HCT116 (cell line): Measurements from ENCODE around the gene RADIL. TPM values are rescaled to one million over a fixed set of nuclear protein-coding genes. Genes with fewer than 3 reads are reported as not detected.

ENCODE experiments used
- ATAC-seq: fragments of 200-7000 bp; cut with Tn5 transposase; 2 replicates; pipeline ENCODE4 v1.9.1; 2020; ENCODE audit warnings: mild to moderate bottlenecking, moderate library complexity
- BruUV-seq: library from RNA; stranded (reverse); fragments of 400-500 nt; replicated peaks from 2 replicates; lab custom pipeline; 2021; lab: Mats Ljungman, UMichigan
- CTCF ChIA-PET: fragments of 300-600 bp; sonication (Branson Sonifier 250); formaldehyde crosslinking; loops from one replicate; lab custom pipeline; 2021; ENCODE audit warnings: antibody characterized with exemption; lab: Charles Lee
- POLR2A ChIA-PET: fragments of 300-600, 350-600 bp; sonication (Branson Sonifier 250); formaldehyde crosslinking; loops from one replicate; lab custom pipeline; 2021; ENCODE audit warnings: antibody characterized with exemption; lab: Charles Lee
- RAD21 ChIA-PET, 2 experiments: fragments of 300-600 bp; sonication (Branson Sonifier 250); formaldehyde crosslinking; loops; one replicate each; lab custom pipeline; 2023; ENCODE audit warnings: low total read pairs in 2 of 2; ENCODE audit not compliant: uncharacterized antibody in 2 of 2, unreplicated experiment in 2 of 2, low non-redundant PET in 1 of 2; lab: Charles Lee
- DNase-seq: peaks from one replicate; pipeline ENCODE4 v3.0.0-alpha.2; 2010; ENCODE audit warnings: low read depth, low spot score
- H2AFZ ChIP-seq: fragments of 200-600 bp; shearing (Covaris generic), sonication (generic); 2 replicates; pipeline ENCODE4 v1.6.1; 2017; ENCODE audit warnings: low read depth, mixed run types, mixed read lengths, antibody characterized with exemption, low read length; ENCODE audit not compliant: poor library complexity, severe bottlenecking
- H3K27ac ChIP-seq: 2 replicates; pipeline ENCODE4 v1.5.1; 2012; ENCODE audit warnings: low read depth, low read length
- H3K27me3 ChIP-seq: fragments of 200-600 bp; sonication (generic); 2 replicates; pipeline ENCODE4 v1.6.1; 2016; ENCODE audit warnings: mixed run types, low read length, mixed read lengths; ENCODE audit not compliant: insufficient read depth
- H3K36me3 ChIP-seq, 2 experiments: fragments of 200-500 bp in 1 of 2; fragments of 200-600 bp in 1 of 2; sonication (Bioruptor generic) in 1 of 2; sonication (generic) in 1 of 2; 2 replicates each; pipeline versions ENCODE4 v1.5.1 to v1.6.1; 2014 to 2016; ENCODE audit warnings: low read length in 2 of 2, inconsistent platforms in 1 of 2, mixed read lengths in 1 of 2, mixed run types in 1 of 2; ENCODE audit not compliant: insufficient read depth in 2 of 2, control insufficient read depth in 1 of 2
- H3K4me1 ChIP-seq, 2 experiments: fragments of 200-600 bp in 1 of 2; sonication (generic) in 1 of 2; 2 replicates each; pipeline versions ENCODE4 v1.5.1 to v1.6.1; 2012 to 2017; ENCODE audit warnings: low read length in 2 of 2, inconsistent platforms in 1 of 2, mild to moderate bottlenecking in 1 of 2, mixed read lengths in 1 of 2, mixed run types in 1 of 2, moderate library complexity in 1 of 2; ENCODE audit not compliant: insufficient read depth in 2 of 2, control insufficient read depth in 1 of 2
- H3K4me2 ChIP-seq: fragments of 200-600 bp; sonication (generic); 2 replicates; pipeline ENCODE4 v1.6.1; 2017; ENCODE audit warnings: mixed run types, low read length, mixed read lengths
- H3K4me3 ChIP-seq, 2 experiments: fragments of 200-600 bp in 1 of 2; sonication (generic) in 1 of 2; replicated peaks in 1 of 2; 2 replicates each; pipeline ENCODE4 v1.5.1; 2011 to 2016; ENCODE audit warnings: low read length in 2 of 2, control low read depth in 1 of 2, low read depth in 1 of 2, mild to moderate bottlenecking in 1 of 2, mixed read lengths in 1 of 2, mixed run types in 1 of 2
- H3K79me2 ChIP-seq: fragments of 200-600 bp; sonication (generic); 2 replicates; pipeline ENCODE4 v1.6.1; 2017; ENCODE audit warnings: mild to moderate bottlenecking, mixed run types, low read length, moderate library complexity, mixed read lengths; ENCODE audit not compliant: insufficient read depth
- H3K9ac ChIP-seq: fragments of 200-600 bp; sonication (generic); 2 replicates; pipeline ENCODE4 v1.6.1; 2016; ENCODE audit warnings: low read length, mixed read lengths
- H3K9me2 ChIP-seq: fragments of 200-600 bp; sonication (generic), shearing (Covaris generic); 2 replicates; pipeline ENCODE4 v1.6.1; 2017; ENCODE audit warnings: mixed run types, mild to moderate bottlenecking, moderate library complexity; ENCODE audit not compliant: insufficient read depth
- H3K9me3 ChIP-seq, 2 experiments: fragments of 200-500 bp in 1 of 2; fragments of 200-600 bp in 1 of 2; sonication (Bioruptor generic) in 1 of 2; sonication (generic) in 1 of 2; 2 replicates each; pipeline ENCODE4 v1.6.1; 2014 to 2017; ENCODE audit warnings: low read length in 2 of 2, mixed read lengths in 2 of 2, inconsistent platforms in 1 of 2, low read depth in 1 of 2, mild to moderate bottlenecking in 1 of 2, mixed run types in 1 of 2, moderate library complexity in 1 of 2; ENCODE audit not compliant: control insufficient read depth in 1 of 2, insufficient read depth in 1 of 2
- H4K20me1 ChIP-seq: fragments of 200-600 bp; sonication (generic), shearing (Covaris generic); 2 replicates; pipeline ENCODE4 v1.6.1; 2017; ENCODE audit warnings: mixed run types, mild to moderate bottlenecking, moderate library complexity; ENCODE audit not compliant: insufficient read depth
- CBX3 ChIP-seq: IDR thresholded peaks from 2 replicates; pipeline ENCODE4 v1.6.1; 2012; ENCODE audit warnings: low read depth
- CTCF ChIP-seq, 3 experiments: fragments of 200-600 bp in 1 of 3; sonication (generic) in 1 of 3; IDR thresholded peaks in 2 of 3; conservative IDR thresholded peaks in 1 of 3; 2 replicates each; pipeline ENCODE4 v1.5.1; 2012 to 2017; ENCODE audit warnings: low read depth in 2 of 3, low read length in 2 of 3, antibody characterized with exemption in 1 of 3, borderline replicate concordance in 1 of 3, control low read depth in 1 of 3, mild to moderate bottlenecking in 1 of 3, mixed read lengths in 1 of 3, mixed run types in 1 of 3, moderate library complexity in 1 of 3; ENCODE audit not compliant: insufficient read depth in 1 of 3
- EZH2 ChIP-seq: fragments of 200-600 bp; sonication (generic); IDR thresholded peaks from 2 replicates; pipeline ENCODE4 v1.6.1; 2017; ENCODE audit warnings: antibody characterized with exemption, mixed run types
- FOSL1 ChIP-seq: IDR thresholded peaks from 2 replicates; pipeline ENCODE4 v1.6.1; 2012; ENCODE audit warnings: low read depth
- JUND ChIP-seq: IDR thresholded peaks from 2 replicates; pipeline ENCODE4 v1.6.1; 2012
- POLR2AphosphoS5 ChIP-seq: IDR thresholded peaks from 2 replicates; pipeline ENCODE4 v1.6.1; 2011; ENCODE audit warnings: mild to moderate bottlenecking, low read depth, low read length, moderate library complexity
- RAD21 ChIP-seq: IDR thresholded peaks from 2 replicates; pipeline ENCODE4 v1.6.1; 2012; ENCODE audit warnings: low read depth, mild to moderate bottlenecking
- SP1 ChIP-seq: IDR thresholded peaks from 2 replicates; pipeline ENCODE4 v1.6.1; 2012; ENCODE audit warnings: low read depth
- SRF ChIP-seq: IDR thresholded peaks from 2 replicates; pipeline ENCODE4 v1.6.1; 2012; ENCODE audit warnings: low read depth
- YY1 ChIP-seq: IDR thresholded peaks from 2 replicates; pipeline ENCODE4 v1.6.1; 2011; ENCODE audit warnings: low read length, low read depth, moderate library complexity, mild to moderate bottlenecking; ENCODE audit not compliant: insufficient replicate concordance; ENCODE audit errors: extremely low read depth
- ZBTB33 ChIP-seq: IDR thresholded peaks from 2 replicates; pipeline ENCODE4 v1.6.1; 2011; ENCODE audit warnings: mild to moderate bottlenecking, low read length, moderate library complexity; ENCODE audit not compliant: insufficient replicate concordance; ENCODE audit errors: extremely low read depth
- ZNF274 ChIP-seq: fragments of 200-500 bp; sonication (Bioruptor generic); IDR thresholded peaks from 2 replicates; pipeline ENCODE4 v1.6.1; 2014; ENCODE audit warnings: mild to moderate bottlenecking, low read depth, low read length, inconsistent platforms
- intact Hi-C: fragments of 100-400 bp; cut with micrococcal nuclease; formaldehyde crosslinking; loops from 2 replicates; pipeline ENCODE4 v1.10.0; 2022
- total RNA-seq: library from RNA; stranded (reverse); gene quantifications from one replicate; pipeline ENCODE4 v1.2.1, GENCODE V29; 2021; ENCODE audit not compliant: unreplicated experiment

RADIL gene
- total RNA-seq, 1 experiment from 2014 or later = 5.3 TPM

- Histone ChIP-seq H4K20me1 (no peaks in the 10 kb centered on the region), H3K27ac (no peak overlapping the region), H3K9me2 (no peaks in the 10 kb centered on the region)
- TF ChIP-seq YY1 (no peak), JUND (no peak), ZBTB33 (no peak), POLR2AphosphoS5 (no peak), SRF (no peak), CTCF (IDR thresholded peaks at IDR 0.05 in 2 of 3, conservative IDR thresholded peaks at IDR 0.05 in 1 of 3; ENCODE audit: borderline replicate concordance in 1 of 3, insufficient read depth in 1 of 3, low read depth in 2 of 3, low read length in 2 of 3) (no peak), ZNF274 (no peak), SP1 (no peak), RAD21 (no peak), EZH2 (no peak), CBX3 (no peak), FOSL1 (no peak)
- TF ChIP-seq, all 23 proteins: peak for 0
- H3K4me3 ChIP-seq = no peak overlapping the region
- no peaks in the 10 kb centered on the region for H3K9me3 ChIP-seq
- peaks cover 2 to 10% of the 10 kb centered on the region in 2 experiments; a peak in 2 of 4 replicates for H3K4me1 ChIP-seq
- no peak for DNase-seq
- ChIA-PET CTCF (interaction anchor here (0.9 to 2.9 kb wide), 10 partner anchors 9 to 375 kb away, joined by 3 to 28 read pairs (median 4); partner anchors contain the start of genes AP5Z1 and RADIL), RAD21 (interaction anchor here (0.6 to 0.9 kb wide), 3 partner anchors 286 to 880 kb away, joined by 3 to 4 read pairs (median 4); no protein-coding TSS in a partner anchor), POLR2A (interaction anchor here (0.9 kb wide), 1 partner anchor 290 kb away, joined by 3 read pairs; no protein-coding TSS in a partner anchor)
- intact Hi-C loops = loop anchor here (1.0 to 2.0 kb wide), 3 partner anchors 84 to 376 kb away; partner anchors contain the start of gene RADIL
- H3K4me2 ChIP-seq = no peak overlapping the region
- H3K36me3 ChIP-seq = no peaks in the 10 kb centered on the region
- BruUV-seq = no TSS peak
- H3K27me3 ChIP-seq = no peaks in the 10 kb centered on the region
- no peak overlapping the region for H3K9ac ChIP-seq
- no peak overlapping the region for H2AFZ ChIP-seq
- H3K79me2 ChIP-seq = no peaks in the 10 kb centered on the region
- ATAC-seq = peak; percentile 12; the same call in 1 of the 2 replicates
Measured at GRCh38 chr7:4798706-4799235, 84.7 kb downstream of the RADIL start.
